ENCODE measurements around the gene ACSF3.

DNA sequence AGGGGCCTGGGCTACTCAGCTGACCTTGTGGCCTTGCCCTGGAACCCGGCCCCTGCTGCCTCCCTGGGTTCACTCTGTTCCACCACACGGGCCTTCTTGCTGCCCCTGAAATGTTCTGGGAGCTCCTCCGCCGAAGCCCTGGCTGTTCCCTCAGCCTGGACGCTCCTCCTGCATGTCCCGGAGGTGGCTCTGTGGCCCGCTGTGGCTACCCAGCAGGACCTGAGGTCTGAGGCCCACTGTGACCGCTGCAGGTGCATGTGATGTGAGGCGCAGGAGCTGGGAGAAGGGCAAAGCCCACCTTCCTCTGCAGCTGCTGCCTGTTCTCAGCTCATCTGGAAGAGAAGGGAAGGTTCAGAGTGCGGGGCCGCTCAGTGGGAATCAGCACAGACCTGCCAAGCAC is 38.9 kb upstream of the ACSF3 start:
- TF ChIP-seq ZC3H10 (CRISPR knock-in tag; IDR thresholded peaks at IDR 0.05) (no peak), TOX (CRISPR knock-in tag; IDR thresholded peaks at IDR 0.05; ENCODE audit: borderline replicate concordance) (no peak), ZFP3 (CRISPR knock-in tag; IDR thresholded peaks at IDR 0.05) (no peak), CSDC2 (CRISPR knock-in tag; IDR thresholded peaks at IDR 0.05) (no peak), ZNF70 (CRISPR knock-in tag; IDR thresholded peaks at IDR 0.05) (no peak), ARNTL (CRISPR knock-in tag; IDR thresholded peaks at IDR 0.05; ENCODE audit: borderline replicate concordance, low read depth) (no peak), ZFP30 (CRISPR knock-in tag; IDR thresholded peaks at IDR 0.05) (no peak), SNAI2 (CRISPR knock-in tag; IDR thresholded peaks at IDR 0.05) (no peak), ZNF565 (CRISPR knock-in tag; conservative IDR thresholded peaks at IDR 0.05; ENCODE audit: low read depth) (no peak)
- TF ChIP-seq, protein P1, sequence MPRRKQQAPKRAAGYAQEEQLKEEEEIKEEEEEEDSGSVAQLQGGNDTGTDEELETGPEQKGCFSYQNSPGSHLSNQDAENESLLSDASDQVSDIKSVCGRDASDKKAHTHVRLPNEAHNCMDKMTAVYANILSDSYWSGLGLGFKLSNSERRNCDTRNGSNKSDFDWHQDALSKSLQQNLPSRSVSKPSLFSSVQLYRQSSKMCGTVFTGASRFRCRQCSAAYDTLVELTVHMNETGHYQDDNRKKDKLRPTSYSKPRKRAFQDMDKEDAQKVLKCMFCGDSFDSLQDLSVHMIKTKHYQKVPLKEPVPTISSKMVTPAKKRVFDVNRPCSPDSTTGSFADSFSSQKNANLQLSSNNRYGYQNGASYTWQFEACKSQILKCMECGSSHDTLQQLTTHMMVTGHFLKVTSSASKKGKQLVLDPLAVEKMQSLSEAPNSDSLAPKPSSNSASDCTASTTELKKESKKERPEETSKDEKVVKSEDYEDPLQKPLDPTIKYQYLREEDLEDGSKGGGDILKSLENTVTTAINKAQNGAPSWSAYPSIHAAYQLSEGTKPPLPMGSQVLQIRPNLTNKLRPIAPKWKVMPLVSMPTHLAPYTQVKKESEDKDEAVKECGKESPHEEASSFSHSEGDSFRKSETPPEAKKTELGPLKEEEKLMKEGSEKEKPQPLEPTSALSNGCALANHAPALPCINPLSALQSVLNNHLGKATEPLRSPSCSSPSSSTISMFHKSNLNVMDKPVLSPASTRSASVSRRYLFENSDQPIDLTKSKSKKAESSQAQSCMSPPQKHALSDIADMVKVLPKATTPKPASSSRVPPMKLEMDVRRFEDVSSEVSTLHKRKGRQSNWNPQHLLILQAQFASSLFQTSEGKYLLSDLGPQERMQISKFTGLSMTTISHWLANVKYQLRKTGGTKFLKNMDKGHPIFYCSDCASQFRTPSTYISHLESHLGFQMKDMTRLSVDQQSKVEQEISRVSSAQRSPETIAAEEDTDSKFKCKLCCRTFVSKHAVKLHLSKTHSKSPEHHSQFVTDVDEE (CRISPR knock-in tag; IDR thresholded peaks at IDR 0.05) = no peak
- TF ChIP-seq, protein P2, sequence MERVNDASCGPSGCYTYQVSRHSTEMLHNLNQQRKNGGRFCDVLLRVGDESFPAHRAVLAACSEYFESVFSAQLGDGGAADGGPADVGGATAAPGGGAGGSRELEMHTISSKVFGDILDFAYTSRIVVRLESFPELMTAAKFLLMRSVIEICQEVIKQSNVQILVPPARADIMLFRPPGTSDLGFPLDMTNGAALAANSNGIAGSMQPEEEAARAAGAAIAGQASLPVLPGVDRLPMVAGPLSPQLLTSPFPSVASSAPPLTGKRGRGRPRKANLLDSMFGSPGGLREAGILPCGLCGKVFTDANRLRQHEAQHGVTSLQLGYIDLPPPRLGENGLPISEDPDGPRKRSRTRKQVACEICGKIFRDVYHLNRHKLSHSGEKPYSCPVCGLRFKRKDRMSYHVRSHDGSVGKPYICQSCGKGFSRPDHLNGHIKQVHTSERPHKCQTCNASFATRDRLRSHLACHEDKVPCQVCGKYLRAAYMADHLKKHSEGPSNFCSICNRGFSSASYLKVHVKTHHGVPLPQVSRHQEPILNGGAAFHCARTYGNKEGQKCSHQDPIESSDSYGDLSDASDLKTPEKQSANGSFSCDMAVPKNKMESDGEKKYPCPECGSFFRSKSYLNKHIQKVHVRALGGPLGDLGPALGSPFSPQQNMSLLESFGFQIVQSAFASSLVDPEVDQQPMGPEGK (CRISPR knock-in tag; IDR thresholded peaks at IDR 0.05; ENCODE audit: borderline replicate concordance) = no peak
- TF ChIP-seq, protein P3, sequence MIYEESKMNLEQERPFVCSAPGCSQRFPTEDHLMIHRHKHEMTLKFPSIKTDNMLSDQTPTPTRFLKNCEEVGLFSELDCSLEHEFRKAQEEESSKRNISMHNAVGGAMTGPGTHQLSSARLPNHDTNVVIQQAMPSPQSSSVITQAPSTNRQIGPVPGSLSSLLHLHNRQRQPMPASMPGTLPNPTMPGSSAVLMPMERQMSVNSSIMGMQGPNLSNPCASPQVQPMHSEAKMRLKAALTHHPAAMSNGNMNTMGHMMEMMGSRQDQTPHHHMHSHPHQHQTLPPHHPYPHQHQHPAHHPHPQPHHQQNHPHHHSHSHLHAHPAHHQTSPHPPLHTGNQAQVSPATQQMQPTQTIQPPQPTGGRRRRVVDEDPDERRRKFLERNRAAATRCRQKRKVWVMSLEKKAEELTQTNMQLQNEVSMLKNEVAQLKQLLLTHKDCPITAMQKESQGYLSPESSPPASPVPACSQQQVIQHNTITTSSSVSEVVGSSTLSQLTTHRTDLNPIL (CRISPR knock-in tag; IDR thresholded peaks at IDR 0.05; ENCODE audit: low read depth) = no peak

Measured in SK-N-SH treated with all-trans-retinoic acid at 6 μM for 48 hours (cell line).